ENCODE data around the gene JAKMIP2.
"Not testable (repeated sequence)": the region's sequence is repeated elsewhere in the genome, so short reads cannot be mapped to it uniquely, and the experiment has no call there.

Gene JAKMIP2

GRCh38 chr5:147591120-147591519 lies 191.4 kb downstream of the JAKMIP2 start:
- DNase-seq (ENCODE audit: low spot score), result no peak

- no peak for DNase-seq (ENCODE audit: low spot score)
Measured at GRCh38 chr5:147590096-147590495, 192.4 kb downstream of the JAKMIP2 start.

DNA sequence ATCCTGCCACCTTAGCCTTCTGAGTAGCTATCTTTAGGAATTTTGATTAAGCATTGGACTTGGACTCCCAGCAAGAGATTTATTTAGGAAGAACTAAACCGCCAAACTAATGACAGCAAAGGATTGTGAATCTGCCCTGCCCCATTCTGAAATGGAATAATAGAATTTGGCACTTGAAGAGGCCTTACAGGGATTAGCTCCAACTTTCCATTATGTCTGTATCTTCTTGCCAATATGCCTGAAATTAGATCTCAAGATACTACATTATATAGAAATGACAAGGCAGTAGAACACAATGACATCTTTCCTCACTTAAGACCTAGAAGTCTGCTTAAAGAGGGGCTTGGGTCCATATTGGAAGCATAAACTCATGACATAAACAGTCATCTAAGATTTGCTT lies 195.7 kb downstream of the JAKMIP2 start:
- no peak for DNase-seq (ENCODE audit: low spot score)

DNA sequence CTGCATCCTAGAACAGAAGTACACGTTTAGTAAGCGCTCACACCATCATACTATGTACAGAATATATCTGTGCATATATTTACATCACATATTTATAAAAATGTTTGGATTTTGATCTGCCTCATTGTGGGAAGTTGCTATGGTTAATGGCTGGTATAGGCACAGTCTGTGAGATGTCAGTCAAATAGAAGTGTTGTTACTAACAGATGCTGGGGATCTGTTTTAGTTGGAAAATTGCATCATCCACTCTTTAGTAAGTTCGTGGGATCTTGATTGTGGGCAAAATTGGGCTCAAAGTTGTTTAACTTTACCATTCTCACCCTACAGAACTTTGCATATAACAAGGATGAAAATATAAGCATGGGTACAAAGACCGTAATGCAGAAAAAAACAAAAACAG lies 196.3 kb downstream of the JAKMIP2 start:
- no peak for DNase-seq (ENCODE audit: low spot score)

DNA sequence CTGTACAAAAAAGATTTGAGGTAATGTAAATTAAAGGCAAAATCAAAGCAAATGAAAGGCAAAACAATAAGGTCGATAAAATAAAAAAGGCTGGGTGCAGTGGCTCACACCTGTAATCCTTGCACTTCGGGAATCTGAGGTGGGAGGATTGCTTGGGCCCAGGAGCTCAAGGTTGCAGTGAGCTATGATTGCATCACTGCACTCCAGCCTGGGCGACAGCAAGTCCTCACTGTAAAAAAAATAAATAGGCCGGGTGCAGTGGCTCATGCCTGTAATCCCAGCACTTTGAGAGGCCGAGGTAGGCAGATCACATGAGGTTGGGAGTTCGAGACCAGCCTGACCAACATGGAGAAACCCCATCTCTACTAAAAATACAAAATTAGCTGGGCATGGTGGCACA lies 200.3 kb downstream of the JAKMIP2 start:
- DNase-seq (ENCODE audit: low spot score), result not testable (repeated sequence)

- not testable (repeated sequence) for DNase-seq (ENCODE audit: low spot score)
Measured at GRCh38 chr5:147580418-147580817, 202.1 kb downstream of the JAKMIP2 start.

GRCh38 chr5:147578228-147579024 lies 204.1 kb downstream of the JAKMIP2 start:
- DNase-seq (ENCODE audit: low spot score), result peak; percentile 65

DNA sequence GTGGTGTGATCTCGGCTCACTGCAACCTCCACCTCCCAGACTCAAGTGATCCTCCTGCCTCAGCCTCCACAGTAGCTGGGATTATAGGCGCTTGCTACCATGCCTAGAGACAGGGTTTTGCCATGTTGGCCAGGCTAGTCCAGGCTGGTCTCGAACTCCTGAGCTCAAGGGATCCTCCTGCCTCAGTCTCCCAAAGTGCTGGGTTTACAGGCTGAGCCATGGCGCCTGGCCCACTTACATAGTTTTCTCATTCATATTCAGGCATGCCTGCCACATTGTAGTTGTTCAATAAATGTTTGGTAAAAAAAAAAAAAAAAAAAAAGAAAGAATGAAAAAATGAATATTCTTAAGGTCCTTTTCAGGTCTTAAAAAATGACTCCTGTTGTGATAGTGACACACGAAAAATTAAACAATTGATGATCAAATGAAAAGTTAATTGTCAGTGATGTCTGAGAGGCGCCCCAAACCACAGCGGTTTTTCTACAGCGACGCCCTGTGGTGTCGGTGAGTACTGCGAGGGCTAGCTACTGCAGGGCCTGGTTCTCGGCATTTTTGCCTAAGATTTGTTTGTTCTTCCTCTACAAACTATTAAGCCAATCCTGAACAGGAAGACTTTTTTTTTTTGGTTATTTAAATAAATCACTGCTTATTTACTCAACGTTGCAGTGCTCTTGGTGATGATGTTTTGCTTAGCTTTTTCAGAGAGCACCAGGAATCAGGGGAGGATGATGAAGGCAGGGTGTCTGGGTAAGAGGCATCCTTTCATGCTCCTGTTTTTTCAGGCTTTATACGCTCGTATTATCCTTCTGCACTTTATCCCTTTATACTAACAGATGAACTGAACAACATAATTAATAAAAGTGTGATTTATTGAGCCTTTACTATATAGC lies 205.6 kb downstream of the JAKMIP2 start:
- DNase-seq (ENCODE audit: low spot score), result peak; percentile 69

- DNase-seq (ENCODE audit: low spot score), result no peak
Measured at GRCh38 chr5:147575598-147575997, 206.9 kb downstream of the JAKMIP2 start.

DNA sequence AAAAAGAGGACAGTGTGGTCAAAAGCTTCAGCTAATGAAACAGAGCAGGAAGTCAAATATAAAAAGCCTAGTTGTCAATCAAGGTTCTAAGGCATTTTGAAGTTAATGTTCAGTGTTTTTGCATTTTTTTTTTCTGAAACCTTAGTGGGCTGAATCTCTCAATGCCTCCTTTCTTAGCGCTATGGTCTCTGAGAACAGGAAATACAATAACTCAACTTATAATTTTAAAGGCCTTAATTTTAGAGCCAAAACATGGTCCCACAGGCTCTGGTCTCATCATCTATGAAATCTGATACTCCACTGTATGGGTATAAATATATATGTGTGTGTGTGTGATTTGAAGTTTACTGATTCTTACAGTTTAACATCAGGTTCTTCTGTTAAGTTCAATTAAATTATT lies 209.3 kb downstream of the JAKMIP2 start:
- no peak for DNase-seq (ENCODE audit: low spot score)

- DNase-seq (ENCODE audit: low spot score), result no peak
Measured at GRCh38 chr5:147568710-147569406, 213.7 kb downstream of the JAKMIP2 start.

GRCh38 chr5:147567917-147568598 lies 214.5 kb downstream of the JAKMIP2 start:
- peak; percentile 54 for DNase-seq (ENCODE audit: low spot score)

DNA sequence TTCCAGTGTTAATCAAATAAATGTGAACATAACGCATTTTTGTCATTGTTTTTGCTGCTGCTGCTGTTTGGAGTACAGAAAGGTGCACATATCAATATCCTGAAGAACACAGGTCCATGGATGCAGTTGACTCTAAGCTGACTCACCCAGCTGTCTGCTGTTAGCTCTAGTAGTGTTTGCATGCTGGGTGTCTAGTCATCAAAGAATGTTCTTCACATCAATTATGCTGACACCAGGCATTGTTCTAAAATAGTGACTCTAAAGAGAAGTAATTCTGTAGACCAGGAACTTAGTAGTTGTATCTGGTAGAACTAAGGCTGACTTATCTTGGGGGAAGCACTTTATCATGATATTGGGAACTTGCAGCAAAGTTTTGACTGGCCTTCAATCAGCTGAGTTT lies 217.0 kb downstream of the JAKMIP2 start:
- peak; percentile 47 for DNase-seq (ENCODE audit: low spot score)

DNA sequence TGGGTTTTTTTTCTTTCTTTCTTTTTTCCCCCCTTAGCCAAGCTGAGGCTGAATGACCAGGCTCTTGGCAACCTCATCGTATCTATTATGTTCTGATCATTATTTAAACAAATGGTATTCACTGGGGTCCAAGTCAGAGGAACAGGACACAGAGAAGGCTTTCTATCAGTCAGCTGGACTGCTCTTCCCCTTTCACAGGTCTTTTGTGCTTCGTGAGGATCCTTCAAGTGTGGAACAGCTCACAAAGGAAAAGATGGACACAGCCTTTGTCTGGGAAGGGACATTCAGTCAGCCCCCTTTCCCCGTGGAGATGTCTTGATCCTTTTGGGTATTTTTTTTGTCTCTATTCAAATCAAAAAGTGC lies 218.4 kb downstream of the JAKMIP2 start:
- DNase-seq (ENCODE audit: low spot score), result no peak

- no peak for DNase-seq (ENCODE audit: low spot score)
Measured at GRCh38 chr5:147563466-147564123, 218.9 kb downstream of the JAKMIP2 start.

DNA sequence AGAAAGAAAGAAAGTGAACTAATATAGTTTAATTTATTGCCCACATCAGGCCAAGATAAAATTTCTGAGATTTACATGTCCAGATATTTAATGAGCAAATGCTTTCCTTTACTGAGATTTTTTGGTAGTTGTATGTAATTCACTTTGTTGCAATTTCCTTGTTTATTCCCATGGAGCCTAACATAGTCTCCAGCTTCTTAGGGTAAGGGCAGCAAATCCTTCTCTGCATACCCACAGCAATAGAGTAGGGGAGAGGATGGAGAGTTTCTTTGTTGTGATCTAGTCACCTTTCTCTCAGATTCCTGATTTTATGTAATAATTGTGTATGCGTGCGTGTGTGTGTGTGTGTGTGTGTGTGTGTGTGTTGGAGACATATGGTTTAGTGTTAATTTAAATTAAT lies 221.1 kb downstream of the JAKMIP2 start:
- no peak for DNase-seq (ENCODE audit: low spot score)

GRCh38 chr5:147560718-147561331 lies 221.7 kb downstream of the JAKMIP2 start:
- no peak for DNase-seq (ENCODE audit: low spot score)

- DNase-seq (ENCODE audit: low spot score), result no peak
Measured at GRCh38 chr5:147559749-147560148, 222.8 kb downstream of the JAKMIP2 start.

- DNase-seq (ENCODE audit: low spot score), result peak; percentile 77
Measured at GRCh38 chr5:147558826-147559225, 223.7 kb downstream of the JAKMIP2 start.

- no peak for DNase-seq (ENCODE audit: low spot score)
Measured at GRCh38 chr5:147557876-147558745, 224.4 kb downstream of the JAKMIP2 start.

Data from GM03348 (cell line).